WTC11 (cell line): ENCODE results near the gene PDK1. TPM values are rescaled to one million over a fixed set of nuclear protein-coding genes. Genes with fewer than 3 reads are reported as not detected.

Source experiments
- ATAC-seq: fragments of 200-7000 bp; cut with Tn5 transposase; 2 replicates; pipeline ENCODE4 v1.10.0; 2021; ENCODE audit warnings: mild to moderate bottlenecking, moderate library complexity
- CTCF ChIA-PET: fragments of 300-600 bp; sonication (Branson Sonifier 250); formaldehyde crosslinking; loops from one replicate; lab custom pipeline; 2021; ENCODE audit warnings: antibody characterized with exemption; lab: Charles Lee
- POLR2A ChIA-PET: fragments of 350-600 bp; sonication (Branson Sonifier 250); formaldehyde crosslinking; loops from one replicate; lab custom pipeline; 2021; ENCODE audit warnings: antibody characterized with exemption; lab: Charles Lee
- DNase-seq: peaks from one replicate; pipeline ENCODE4 v3.0.0; 2021; ENCODE audit warnings: low spot score
- H3K27ac Mint-ChIP-seq: 2 replicates; pipeline ENCODE4 v1.8.0; 2021; ENCODE audit warnings: mixed read lengths
- H3K27me3 Mint-ChIP-seq: 2 replicates; pipeline ENCODE4 v1.8.0; 2021; ENCODE audit warnings: low read depth, mild to moderate bottlenecking, moderate library complexity, mixed read lengths
- H3K36me3 Mint-ChIP-seq: 2 replicates; pipeline ENCODE4 v1.8.0; 2021; ENCODE audit warnings: mixed read lengths
- H3K4me1 Mint-ChIP-seq: 2 replicates; pipeline ENCODE4 v1.8.0; 2022; ENCODE audit warnings: mixed read lengths
- H3K4me3 Mint-ChIP-seq: 2 replicates; pipeline ENCODE4 v1.8.0; 2021; ENCODE audit warnings: mild to moderate bottlenecking, moderate library complexity, mixed read lengths
- H3K9me3 Mint-ChIP-seq: 2 replicates; pipeline ENCODE4 v1.8.0; 2021; ENCODE audit warnings: mixed read lengths
- GRHL2 ChIP-seq: fragments of 250-450 bp; sonication (Bioruptor Pico); IDR thresholded peaks from 2 replicates; pipeline ENCODE4 v1.8.0; 2022; ENCODE audit warnings: mild to moderate bottlenecking, moderate library complexity; ENCODE audit not compliant: insufficient replicate concordance, severe bottlenecking
- GTF2I ChIP-seq: fragments of 250-450 bp; sonication (Bioruptor Pico); conservative IDR thresholded peaks from 2 replicates; pipeline ENCODE4 v1.4.0; 2021; ENCODE audit warnings: mild to moderate bottlenecking
- IRF2 ChIP-seq: sonication (generic); formaldehyde crosslinking; IDR thresholded peaks from 2 replicates; pipeline ENCODE4 v1.8.0; 2022; ENCODE audit warnings: low read depth, missing genetic modification reagents, borderline replicate concordance
- JAZF1 ChIP-seq: fragments of 250-450 bp; sonication (Bioruptor Pico); IDR thresholded peaks from 2 replicates; pipeline ENCODE4 v1.9.0; 2021; ENCODE audit warnings: moderate library complexity, mild to moderate bottlenecking, inconsistent platforms
- NR3C1 ChIP-seq: sonication (generic); formaldehyde crosslinking; conservative IDR thresholded peaks from 2 replicates; pipeline ENCODE4 v1.8.1; 2023; ENCODE audit warnings: low read depth, mild to moderate bottlenecking, missing genetic modification reagents
- RELA ChIP-seq: sonication (generic); formaldehyde crosslinking; IDR thresholded peaks from 2 replicates; pipeline ENCODE4 v1.8.1; 2022; ENCODE audit warnings: missing genetic modification reagents, mild to moderate bottlenecking, borderline replicate concordance
- TP53 ChIP-seq: sonication (generic); formaldehyde crosslinking; IDR thresholded peaks from 2 replicates; pipeline ENCODE4 v1.8.1; 2023; ENCODE audit warnings: mild to moderate bottlenecking, missing genetic modification reagents
- ZNF138 ChIP-seq: sonication (generic); formaldehyde crosslinking; conservative IDR thresholded peaks from 2 replicates; pipeline ENCODE4 v1.8.1; 2022; ENCODE audit warnings: mild to moderate bottlenecking, moderate library complexity, missing genetic modification reagents
- ZNF219 ChIP-seq: sonication (generic); formaldehyde crosslinking; IDR thresholded peaks from 2 replicates; pipeline ENCODE4 v1.8.0; 2023; ENCODE audit warnings: missing genetic modification reagents, mild to moderate bottlenecking, borderline replicate concordance
- ZNF317 ChIP-seq: sonication (generic); formaldehyde crosslinking; IDR thresholded peaks from 2 replicates; pipeline ENCODE4 v1.8.1; 2023; ENCODE audit warnings: low read depth, mild to moderate bottlenecking, moderate library complexity, missing genetic modification reagents, borderline replicate concordance
- ZNF416 ChIP-seq: fragments of 250-450 bp; sonication (Bioruptor Pico); IDR thresholded peaks from 2 replicates; pipeline ENCODE4 v1.9.0; 2021; ENCODE audit warnings: mild to moderate bottlenecking, inconsistent platforms
- total RNA-seq: library from RNA; stranded (reverse); gene quantifications from 3 replicates; pipeline ENCODE4 v1.2.3, GENCODE V29; 2021
- TF ChIP-seq, protein P1 (sequence below): sonication (generic); formaldehyde crosslinking; conservative IDR thresholded peaks from 2 replicates; pipeline ENCODE4 v1.8.1; 2022; ENCODE audit warnings: mild to moderate bottlenecking, missing genetic modification reagents
- TF ChIP-seq, protein P2 (sequence below): fragments of 200-600 bp; IDR thresholded peaks from 2 replicates; pipeline ENCODE4 v1.8.0; 2022; ENCODE audit warnings: antibody characterized with exemption
- TF ChIP-seq, protein P3 (sequence below): sonication (generic); formaldehyde crosslinking; IDR thresholded peaks from 2 replicates; pipeline ENCODE4 v1.8.1; 2022; ENCODE audit warnings: low read depth, mild to moderate bottlenecking, moderate library complexity, missing genetic modification reagents, borderline replicate concordance
- TF ChIP-seq, protein P4 (sequence below): sonication (generic); formaldehyde crosslinking; IDR thresholded peaks from 2 replicates; pipeline ENCODE4 v1.8.1; 2023; ENCODE audit warnings: mild to moderate bottlenecking, moderate library complexity, missing genetic modification reagents
- TF ChIP-seq, protein P5 (sequence below): sonication (generic); formaldehyde crosslinking; conservative IDR thresholded peaks from 2 replicates; pipeline ENCODE4 v1.8.1; 2023; ENCODE audit warnings: mild to moderate bottlenecking, low read depth, missing genetic modification reagents, moderate library complexity
- TF ChIP-seq, protein P6 (sequence below): sonication (generic); formaldehyde crosslinking; IDR thresholded peaks from 2 replicates; pipeline ENCODE4 v1.8.0; 2023; ENCODE audit warnings: missing genetic modification reagents
- TF ChIP-seq, protein P7 (sequence below): fragments of 250-450 bp; sonication (Bioruptor Pico); IDR thresholded peaks from 2 replicates; pipeline ENCODE4 v1.9.0; 2021; ENCODE audit warnings: mild to moderate bottlenecking, borderline replicate concordance

PDK1 gene
- total RNA-seq, 1 experiment from 2014 or later = 22.9 TPM

DNA sequence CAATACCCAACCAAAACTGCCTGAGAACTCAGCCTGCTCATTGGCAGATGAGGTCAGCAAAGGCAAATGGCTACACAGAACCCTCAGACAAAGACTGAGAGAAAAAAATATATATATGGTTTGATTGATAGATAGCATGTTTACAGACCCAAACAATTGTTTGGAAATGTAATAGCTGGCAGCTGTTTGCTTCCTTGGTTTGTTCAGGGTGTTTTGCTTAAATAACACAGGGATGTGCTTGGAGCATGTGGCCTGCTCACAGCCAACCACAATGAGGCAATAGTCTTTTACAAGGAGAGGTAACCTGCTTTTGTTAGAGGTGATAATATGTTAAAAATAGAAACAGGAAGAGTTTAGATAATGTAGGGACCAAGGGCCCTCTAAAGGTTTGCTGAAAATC, 84.5 kb downstream of the PDK1 start:
- Mint-ChIP-seq H3K9me3 (0 out of 2 replicates have a peak, but pooled peaks cover 3% of the 10 kb centered on the region), H3K27me3 (no peaks in the 10 kb centered on the region), H3K4me3 (no peak overlapping the region), H3K27ac (no peak overlapping the region), H3K36me3 (no peaks in the 10 kb centered on the region), H3K4me1 (peaks cover 8% of the 10 kb centered on the region)
- ATAC-seq (no peak), DNase-seq (no peak)
- ChIA-PET CTCF (no interaction called here), POLR2A (no interaction called here)
- no peak for TF ChIP-seq GRHL2 (CRISPR knock-in tag)
- TF ChIP-seq, protein P1, sequence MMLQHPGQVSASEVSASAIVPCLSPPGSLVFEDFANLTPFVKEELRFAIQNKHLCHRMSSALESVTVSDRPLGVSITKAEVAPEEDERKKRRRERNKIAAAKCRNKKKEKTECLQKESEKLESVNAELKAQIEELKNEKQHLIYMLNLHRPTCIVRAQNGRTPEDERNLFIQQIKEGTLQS (CRISPR knock-in tag) = no peak
- TF ChIP-seq, protein P2, sequence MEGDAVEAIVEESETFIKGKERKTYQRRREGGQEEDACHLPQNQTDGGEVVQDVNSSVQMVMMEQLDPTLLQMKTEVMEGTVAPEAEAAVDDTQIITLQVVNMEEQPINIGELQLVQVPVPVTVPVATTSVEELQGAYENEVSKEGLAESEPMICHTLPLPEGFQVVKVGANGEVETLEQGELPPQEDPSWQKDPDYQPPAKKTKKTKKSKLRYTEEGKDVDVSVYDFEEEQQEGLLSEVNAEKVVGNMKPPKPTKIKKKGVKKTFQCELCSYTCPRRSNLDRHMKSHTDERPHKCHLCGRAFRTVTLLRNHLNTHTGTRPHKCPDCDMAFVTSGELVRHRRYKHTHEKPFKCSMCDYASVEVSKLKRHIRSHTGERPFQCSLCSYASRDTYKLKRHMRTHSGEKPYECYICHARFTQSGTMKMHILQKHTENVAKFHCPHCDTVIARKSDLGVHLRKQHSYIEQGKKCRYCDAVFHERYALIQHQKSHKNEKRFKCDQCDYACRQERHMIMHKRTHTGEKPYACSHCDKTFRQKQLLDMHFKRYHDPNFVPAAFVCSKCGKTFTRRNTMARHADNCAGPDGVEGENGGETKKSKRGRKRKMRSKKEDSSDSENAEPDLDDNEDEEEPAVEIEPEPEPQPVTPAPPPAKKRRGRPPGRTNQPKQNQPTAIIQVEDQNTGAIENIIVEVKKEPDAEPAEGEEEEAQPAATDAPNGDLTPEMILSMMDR = no peak
- no peak for TF ChIP-seq ZNF138 (CRISPR knock-in tag)
- TF ChIP-seq RELA (CRISPR knock-in tag) = no peak
- TF ChIP-seq, protein P3, sequence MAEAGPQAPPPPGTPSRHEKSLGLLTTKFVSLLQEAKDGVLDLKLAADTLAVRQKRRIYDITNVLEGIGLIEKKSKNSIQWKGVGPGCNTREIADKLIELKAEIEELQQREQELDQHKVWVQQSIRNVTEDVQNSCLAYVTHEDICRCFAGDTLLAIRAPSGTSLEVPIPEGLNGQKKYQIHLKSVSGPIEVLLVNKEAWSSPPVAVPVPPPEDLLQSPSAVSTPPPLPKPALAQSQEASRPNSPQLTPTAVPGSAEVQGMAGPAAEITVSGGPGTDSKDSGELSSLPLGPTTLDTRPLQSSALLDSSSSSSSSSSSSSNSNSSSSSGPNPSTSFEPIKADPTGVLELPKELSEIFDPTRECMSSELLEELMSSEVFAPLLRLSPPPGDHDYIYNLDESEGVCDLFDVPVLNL = no peak
- TF ChIP-seq ZNF416 (CRISPR knock-in tag) = no peak
- no peak for TF ChIP-seq TP53 (CRISPR knock-in tag)
- TF ChIP-seq, protein P4, sequence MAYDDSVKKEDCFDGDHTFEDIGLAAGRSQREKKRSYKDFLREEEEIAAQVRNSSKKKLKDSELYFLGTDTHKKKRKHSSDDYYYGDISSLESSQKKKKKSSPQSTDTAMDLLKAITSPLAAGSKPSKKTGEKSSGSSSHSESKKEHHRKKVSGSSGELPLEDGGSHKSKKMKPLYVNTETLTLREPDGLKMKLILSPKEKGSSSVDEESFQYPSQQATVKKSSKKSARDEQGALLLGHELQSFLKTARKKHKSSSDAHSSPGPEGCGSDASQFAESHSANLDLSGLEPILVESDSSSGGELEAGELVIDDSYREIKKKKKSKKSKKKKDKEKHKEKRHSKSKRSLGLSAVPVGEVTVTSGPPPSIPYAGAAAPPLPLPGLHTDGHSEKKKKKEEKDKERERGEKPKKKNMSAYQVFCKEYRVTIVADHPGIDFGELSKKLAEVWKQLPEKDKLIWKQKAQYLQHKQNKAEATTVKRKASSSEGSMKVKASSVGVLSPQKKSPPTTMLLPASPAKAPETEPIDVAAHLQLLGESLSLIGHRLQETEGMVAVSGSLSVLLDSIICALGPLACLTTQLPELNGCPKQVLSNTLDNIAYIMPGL (CRISPR knock-in tag) = no peak
- TF ChIP-seq NR3C1 (CRISPR knock-in tag) = no peak
- TF ChIP-seq, protein P5, sequence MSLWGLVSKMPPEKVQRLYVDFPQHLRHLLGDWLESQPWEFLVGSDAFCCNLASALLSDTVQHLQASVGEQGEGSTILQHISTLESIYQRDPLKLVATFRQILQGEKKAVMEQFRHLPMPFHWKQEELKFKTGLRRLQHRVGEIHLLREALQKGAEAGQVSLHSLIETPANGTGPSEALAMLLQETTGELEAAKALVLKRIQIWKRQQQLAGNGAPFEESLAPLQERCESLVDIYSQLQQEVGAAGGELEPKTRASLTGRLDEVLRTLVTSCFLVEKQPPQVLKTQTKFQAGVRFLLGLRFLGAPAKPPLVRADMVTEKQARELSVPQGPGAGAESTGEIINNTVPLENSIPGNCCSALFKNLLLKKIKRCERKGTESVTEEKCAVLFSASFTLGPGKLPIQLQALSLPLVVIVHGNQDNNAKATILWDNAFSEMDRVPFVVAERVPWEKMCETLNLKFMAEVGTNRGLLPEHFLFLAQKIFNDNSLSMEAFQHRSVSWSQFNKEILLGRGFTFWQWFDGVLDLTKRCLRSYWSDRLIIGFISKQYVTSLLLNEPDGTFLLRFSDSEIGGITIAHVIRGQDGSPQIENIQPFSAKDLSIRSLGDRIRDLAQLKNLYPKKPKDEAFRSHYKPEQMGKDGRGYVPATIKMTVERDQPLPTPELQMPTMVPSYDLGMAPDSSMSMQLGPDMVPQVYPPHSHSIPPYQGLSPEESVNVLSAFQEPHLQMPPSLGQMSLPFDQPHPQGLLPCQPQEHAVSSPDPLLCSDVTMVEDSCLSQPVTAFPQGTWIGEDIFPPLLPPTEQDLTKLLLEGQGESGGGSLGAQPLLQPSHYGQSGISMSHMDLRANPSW (CRISPR knock-in tag) = no peak
- no peak for TF ChIP-seq GTF2I
- TF ChIP-seq, protein P6, sequence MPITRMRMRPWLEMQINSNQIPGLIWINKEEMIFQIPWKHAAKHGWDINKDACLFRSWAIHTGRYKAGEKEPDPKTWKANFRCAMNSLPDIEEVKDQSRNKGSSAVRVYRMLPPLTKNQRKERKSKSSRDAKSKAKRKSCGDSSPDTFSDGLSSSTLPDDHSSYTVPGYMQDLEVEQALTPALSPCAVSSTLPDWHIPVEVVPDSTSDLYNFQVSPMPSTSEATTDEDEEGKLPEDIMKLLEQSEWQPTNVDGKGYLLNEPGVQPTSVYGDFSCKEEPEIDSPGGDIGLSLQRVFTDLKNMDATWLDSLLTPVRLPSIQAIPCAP (CRISPR knock-in tag) = no peak
- TF ChIP-seq ZNF317 (CRISPR knock-in tag) = no peak
- no peak for TF ChIP-seq ZNF219 (CRISPR knock-in tag)
- TF ChIP-seq JAZF1 (CRISPR knock-in tag) = no peak
- TF ChIP-seq, protein P7, sequence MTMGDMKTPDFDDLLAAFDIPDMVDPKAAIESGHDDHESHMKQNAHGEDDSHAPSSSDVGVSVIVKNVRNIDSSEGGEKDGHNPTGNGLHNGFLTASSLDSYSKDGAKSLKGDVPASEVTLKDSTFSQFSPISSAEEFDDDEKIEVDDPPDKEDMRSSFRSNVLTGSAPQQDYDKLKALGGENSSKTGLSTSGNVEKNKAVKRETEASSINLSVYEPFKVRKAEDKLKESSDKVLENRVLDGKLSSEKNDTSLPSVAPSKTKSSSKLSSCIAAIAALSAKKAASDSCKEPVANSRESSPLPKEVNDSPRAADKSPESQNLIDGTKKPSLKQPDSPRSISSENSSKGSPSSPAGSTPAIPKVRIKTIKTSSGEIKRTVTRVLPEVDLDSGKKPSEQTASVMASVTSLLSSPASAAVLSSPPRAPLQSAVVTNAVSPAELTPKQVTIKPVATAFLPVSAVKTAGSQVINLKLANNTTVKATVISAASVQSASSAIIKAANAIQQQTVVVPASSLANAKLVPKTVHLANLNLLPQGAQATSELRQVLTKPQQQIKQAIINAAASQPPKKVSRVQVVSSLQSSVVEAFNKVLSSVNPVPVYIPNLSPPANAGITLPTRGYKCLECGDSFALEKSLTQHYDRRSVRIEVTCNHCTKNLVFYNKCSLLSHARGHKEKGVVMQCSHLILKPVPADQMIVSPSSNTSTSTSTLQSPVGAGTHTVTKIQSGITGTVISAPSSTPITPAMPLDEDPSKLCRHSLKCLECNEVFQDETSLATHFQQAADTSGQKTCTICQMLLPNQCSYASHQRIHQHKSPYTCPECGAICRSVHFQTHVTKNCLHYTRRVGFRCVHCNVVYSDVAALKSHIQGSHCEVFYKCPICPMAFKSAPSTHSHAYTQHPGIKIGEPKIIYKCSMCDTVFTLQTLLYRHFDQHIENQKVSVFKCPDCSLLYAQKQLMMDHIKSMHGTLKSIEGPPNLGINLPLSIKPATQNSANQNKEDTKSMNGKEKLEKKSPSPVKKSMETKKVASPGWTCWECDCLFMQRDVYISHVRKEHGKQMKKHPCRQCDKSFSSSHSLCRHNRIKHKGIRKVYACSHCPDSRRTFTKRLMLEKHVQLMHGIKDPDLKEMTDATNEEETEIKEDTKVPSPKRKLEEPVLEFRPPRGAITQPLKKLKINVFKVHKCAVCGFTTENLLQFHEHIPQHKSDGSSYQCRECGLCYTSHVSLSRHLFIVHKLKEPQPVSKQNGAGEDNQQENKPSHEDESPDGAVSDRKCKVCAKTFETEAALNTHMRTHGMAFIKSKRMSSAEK (CRISPR knock-in tag) = no peak
- no peak for TF ChIP-seq IRF2
